Muscle of back (tissue), 11 donors: ENCODE results near the gene MPV17L. TPM values are rescaled to one million over a fixed set of nuclear protein-coding genes. Genes with fewer than 3 reads are reported as not detected.
"Not testable (repeated sequence)": the region's sequence is repeated elsewhere in the genome, so short reads cannot be mapped to it uniquely, and the experiment has no call there.

Experiments used
- DNase-seq, 3 donors: peaks; one replicate each; pipeline versions ENCODE4 v3.0.0 to v3.0.0-alpha.2; 2013
- polyA plus RNA-seq, 10 donors: library from polyadenylated mRNA; unstranded; fragments of 120-200 nt; gene quantifications; one replicate each; pipeline ENCODE4 v1.2.1, GENCODE V29; 2013; ENCODE audit not compliant: insufficient read length in 10 of 10

MPV17L gene
- polyA plus RNA-seq, 10 donors, result 1.5 to 4.8 (median 2.8) TPM

DNA sequence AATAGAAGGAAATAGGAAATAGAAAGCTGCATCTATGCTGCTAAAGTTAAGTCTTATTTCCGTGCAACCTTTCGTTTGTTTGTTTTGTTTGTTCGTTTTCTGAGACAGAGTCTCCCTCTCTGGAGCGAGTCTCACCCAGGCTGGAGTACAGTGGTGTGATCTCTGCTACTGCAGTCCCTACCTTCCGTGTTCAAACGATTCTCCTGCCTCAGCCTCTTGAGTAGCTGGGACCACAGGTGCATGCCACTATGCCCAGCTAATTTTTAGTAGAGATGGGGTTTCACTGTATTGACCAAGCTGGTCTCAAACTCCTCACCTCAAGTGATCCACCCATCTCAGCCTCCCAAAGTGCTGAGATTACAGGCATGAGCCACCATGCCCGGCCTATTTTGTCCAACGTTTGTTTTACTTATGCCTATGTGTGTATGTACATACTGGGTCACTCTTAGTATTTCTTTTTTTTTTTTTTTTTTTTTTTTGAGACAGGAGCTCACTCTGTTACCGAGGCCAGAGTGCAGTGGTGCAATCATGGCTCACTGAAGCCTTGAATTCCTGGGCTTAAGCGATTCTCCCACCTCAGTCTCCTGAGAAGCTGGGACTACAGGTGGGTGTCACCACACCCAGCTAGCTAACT, 55.7 kb downstream of the MPV17L start:
- no peak for DNase-seq

DNA sequence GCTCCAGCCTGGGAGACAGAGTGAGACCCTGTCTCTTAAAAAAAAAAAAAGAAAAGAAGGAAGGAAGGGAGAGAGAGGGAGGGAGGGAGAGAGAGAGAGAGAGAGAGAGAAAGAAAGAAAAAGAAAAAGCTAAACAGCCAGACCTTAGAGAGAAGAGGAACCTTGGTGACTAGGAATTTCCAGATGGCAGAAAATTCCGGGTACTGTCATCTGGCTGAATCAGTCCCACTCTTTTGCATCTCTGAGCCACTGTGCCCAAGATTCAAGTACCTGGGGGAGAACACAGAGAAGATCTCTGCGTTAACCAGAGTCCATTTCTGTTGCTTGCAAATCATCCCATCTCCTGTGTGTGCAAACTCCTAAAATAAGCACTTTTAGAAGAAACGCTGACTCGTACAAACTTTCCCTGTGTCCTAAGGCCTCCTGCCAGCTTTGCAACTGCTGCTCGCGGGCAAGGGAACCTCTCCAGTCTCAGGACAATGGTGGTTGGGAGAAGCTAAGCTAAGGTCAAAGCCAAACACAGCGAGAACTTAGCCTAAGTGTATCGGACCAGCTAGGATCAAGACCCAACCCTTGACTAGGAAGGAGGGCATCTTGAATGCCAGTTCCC, 56.8 kb downstream of the MPV17L start:
- DNase-seq, result no peak

DNA sequence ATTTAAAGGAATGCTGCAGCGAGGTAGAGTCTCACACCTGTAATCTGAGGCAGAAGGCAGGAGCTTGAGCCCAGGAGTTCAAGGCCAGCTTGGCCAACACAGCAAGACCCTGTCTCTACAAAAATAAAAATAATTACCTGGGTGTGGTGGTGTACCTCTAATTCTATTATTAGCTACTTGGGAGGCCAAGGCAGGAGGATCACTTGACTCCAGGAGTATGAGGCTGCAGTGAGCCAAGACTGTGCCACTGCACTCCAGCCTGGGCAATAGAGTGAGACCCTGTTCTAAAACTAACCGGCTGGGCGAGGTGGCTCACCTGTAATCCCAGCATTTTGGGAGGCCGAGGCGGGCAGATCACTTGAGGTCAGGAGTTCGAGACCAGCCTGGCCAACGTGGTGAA, 57.7 kb downstream of the MPV17L start:
- DNase-seq, result not testable (repeated sequence)

DNA sequence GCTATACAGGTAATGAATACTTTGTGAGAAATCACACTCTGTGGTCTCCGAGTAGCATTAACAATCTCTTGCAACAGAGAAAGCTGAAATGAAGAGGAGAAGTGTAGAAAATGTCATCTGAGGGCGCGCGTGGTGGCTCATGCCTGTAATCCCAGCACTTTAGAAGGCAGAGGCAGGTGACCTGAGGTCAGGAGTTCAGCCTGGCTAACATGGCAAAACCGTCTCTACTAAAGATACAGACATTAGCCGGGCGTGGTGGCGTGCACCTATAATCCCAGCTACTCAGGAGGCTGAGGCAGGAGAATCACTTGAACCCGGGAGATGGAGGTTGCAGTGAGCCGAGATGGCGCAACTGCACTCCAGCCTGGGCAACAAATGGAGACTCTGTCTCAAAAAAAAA, 59.4 kb downstream of the MPV17L start:
- DNase-seq, result not testable (repeated sequence)

DNA sequence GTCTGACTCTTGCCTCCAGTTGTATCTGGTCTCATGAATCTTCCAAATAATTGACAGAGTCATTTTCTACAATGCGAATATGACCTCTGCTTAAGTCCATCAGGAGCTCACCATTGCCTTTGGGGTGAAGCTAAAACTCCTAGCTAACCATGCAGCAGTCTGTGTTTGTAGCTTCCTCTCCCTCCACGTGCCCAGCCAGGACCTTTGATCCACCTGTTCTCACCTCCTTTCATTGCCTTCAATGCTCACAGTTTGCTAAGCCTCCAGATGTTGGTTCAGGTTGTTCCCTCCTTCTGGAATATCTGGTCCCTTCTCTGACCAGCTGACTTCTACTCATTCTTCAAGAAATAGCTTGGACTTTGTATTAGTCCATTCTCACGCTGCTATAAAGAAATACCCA, 61.8 kb downstream of the MPV17L start:
- DNase-seq, result no peak

DNA sequence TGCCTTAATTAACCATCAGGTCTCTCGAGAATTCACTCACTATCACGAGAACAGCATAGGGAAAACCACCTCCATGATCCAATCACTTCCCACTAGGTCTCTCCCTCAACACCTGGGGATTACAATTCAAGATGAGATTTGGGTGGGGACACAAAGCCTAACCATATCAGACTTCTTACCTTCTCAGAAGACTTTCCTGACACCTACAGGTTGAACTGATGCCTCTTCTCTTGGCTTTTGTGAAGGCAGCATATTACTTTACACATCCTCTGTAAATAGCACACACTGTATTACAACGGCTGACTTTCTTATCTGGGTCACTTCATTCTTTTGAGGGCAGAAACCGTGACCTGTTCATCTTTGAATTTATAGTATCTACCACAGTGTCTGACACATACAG, 62.4 kb downstream of the MPV17L start:
- DNase-seq, result no peak

DNA sequence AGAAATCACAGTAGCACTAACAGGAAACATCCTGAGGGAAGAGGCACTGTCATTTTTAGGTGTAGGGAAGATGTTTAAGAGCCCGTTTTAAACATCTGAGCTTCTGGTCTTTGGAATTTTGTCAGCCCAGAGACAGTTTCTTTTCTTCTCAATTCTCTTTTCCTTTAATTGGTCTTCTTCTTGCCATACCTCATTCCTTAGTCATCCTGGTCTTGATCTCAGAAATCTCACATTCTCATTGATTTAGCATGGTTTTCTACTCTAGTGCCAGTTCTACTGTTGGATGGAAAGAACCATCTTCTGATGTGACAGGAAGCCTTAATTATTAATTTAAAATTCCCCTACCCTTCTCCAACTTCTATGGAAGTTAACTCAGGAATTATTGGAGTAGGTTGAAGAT, 64.2 kb downstream of the MPV17L start:
- DNase-seq, result no peak

DNA sequence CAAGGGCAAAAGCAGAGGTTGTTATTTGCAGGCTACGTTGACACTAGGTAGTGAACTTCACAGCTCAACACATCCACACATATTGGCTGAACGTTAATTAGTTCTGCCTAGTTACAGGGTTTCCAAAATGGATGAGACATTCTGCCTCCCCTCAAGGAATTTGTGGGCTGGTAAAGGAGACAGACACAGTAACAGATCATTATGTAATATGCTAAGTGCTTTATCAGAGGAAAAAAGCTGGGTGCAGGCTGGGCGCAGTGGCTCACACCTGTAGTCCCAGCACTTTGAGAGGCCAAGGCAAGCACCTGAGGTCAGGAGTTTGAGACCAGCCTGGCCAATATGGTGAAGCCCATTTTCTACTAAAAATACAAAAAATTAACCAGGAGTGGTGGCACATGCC, 65.0 kb downstream of the MPV17L start:
- DNase-seq, result no peak

DNA sequence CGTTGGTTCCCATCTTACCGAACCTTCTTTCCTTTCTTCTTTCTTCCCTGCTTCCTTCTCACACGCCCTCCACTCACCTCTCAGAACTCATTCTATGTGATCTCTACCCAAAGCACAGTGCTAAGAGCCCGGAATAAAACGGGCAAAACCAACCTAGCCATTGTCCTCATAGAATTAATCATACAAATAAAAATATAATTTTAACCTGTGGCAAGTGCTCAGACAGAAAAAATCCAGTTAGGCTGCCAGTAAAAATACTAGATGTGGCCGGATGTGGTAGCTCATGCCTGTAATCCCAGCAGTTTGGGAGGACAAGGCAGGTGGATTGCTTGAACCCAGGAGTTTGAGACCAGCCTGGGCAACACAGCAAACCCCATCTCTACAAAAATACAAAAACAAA, 65.8 kb downstream of the MPV17L start:
- DNase-seq, result no peak

Other genes starting within 250 kb of the MPV17L start
- 10 to 100 TPM in 7 of 10 donors, 1 to 10 TPM in 3; 1.1 to 30.8 (median 14.7) TPM for gene NPIPA5, start 17.5 kb upstream of the MPV17L start, polyA plus RNA-seq
- gene BMERB1, start 38.8 kb downstream of the MPV17L start, polyA plus RNA-seq, result 10 to 100 TPM; 19.2 to 29.5 (median 24.3) TPM
- gene MARF1, start 247.4 kb downstream of the MPV17L start, polyA plus RNA-seq, result 10 to 100 TPM; 24.6 to 45.4 (median 32.1) TPM